Activated effector memory CD4-positive, alpha-beta T cell treated with anti-CD3 and anti-CD28 coated beads, Interleukin-2, amount 50 U/mL, for 16 hours (primary cell): ENCODE results near the gene UROC1.

Experiments used
- DNase-seq: peaks from one replicate; pipeline ENCODE4 v3.0.0-alpha.2; 2020

The UROC1 gene

GRCh38 chr3:126456766-126457388 lies 60.7 kb downstream of the UROC1 start:
- no peak for DNase-seq

- no peak for DNase-seq
Measured at GRCh38 chr3:126456211-126456610, 61.4 kb downstream of the UROC1 start.

- no peak for DNase-seq
Measured at GRCh38 chr3:126454437-126455198, 63.0 kb downstream of the UROC1 start.

GRCh38 chr3:126454025-126454424 lies 63.5 kb downstream of the UROC1 start:
- no peak for DNase-seq

GRCh38 chr3:126452213-126452612 lies 65.4 kb downstream of the UROC1 start:
- no peak for DNase-seq

- DNase-seq: no peak
Measured at GRCh38 chr3:126451511-126451910, 66.1 kb downstream of the UROC1 start.

GRCh38 chr3:126450744-126451143 lies 66.8 kb downstream of the UROC1 start:
- DNase-seq: no peak

- no peak for DNase-seq
Measured at GRCh38 chr3:126450219-126450618, 67.4 kb downstream of the UROC1 start.

GRCh38 chr3:126449621-126450051 lies 67.9 kb downstream of the UROC1 start:
- DNase-seq: no peak

- no peak for DNase-seq
Measured at GRCh38 chr3:126448893-126449180, 68.7 kb downstream of the UROC1 start.

GRCh38 chr3:126448136-126448892 lies 69.3 kb downstream of the UROC1 start:
- DNase-seq: no peak

GRCh38 chr3:126447456-126448106 lies 70.0 kb downstream of the UROC1 start:
- DNase-seq: no peak

GRCh38 chr3:126446791-126447190 lies 70.8 kb downstream of the UROC1 start:
- DNase-seq: no peak

- DNase-seq: no peak
Measured at GRCh38 chr3:126446301-126446700, 71.3 kb downstream of the UROC1 start.

GRCh38 chr3:126445506-126445905 lies 72.1 kb downstream of the UROC1 start:
- no peak for DNase-seq

- no peak for DNase-seq
Measured at GRCh38 chr3:126442856-126443242, 74.7 kb downstream of the UROC1 start.

GRCh38 chr3:126442094-126442855 lies 75.3 kb downstream of the UROC1 start:
- DNase-seq: no peak

- DNase-seq: no peak
Measured at GRCh38 chr3:126441256-126441880, 76.2 kb downstream of the UROC1 start.

GRCh38 chr3:126440709-126440995 lies 76.9 kb downstream of the UROC1 start:
- no peak for DNase-seq

- DNase-seq: no peak
Measured at GRCh38 chr3:126439968-126440708, 77.4 kb downstream of the UROC1 start.

- no peak for DNase-seq
Measured at GRCh38 chr3:126439346-126439967, 78.1 kb downstream of the UROC1 start.
